CD14-positive monocyte (primary cell): ENCODE measurements around the gene ATMIN. TPM values are rescaled to one million over a fixed set of nuclear protein-coding genes. Genes with fewer than 3 reads are reported as not detected.

Experiments used
- DNase-seq, 3 donors: peaks; one replicate each; pipeline ENCODE4 v3.0.0-alpha.2; 2011 to 2022
- H2AFZ ChIP-seq: 2 replicates; pipeline ENCODE4 v1.6.0; 2012; ENCODE audit warnings: mild to moderate bottlenecking, low read depth, low read length, inconsistent platforms; ENCODE audit not compliant: insufficient read depth, poor library complexity, severe bottlenecking
- H3K27ac ChIP-seq, 2 donors: 1 replicate in 1 of 2; 2 replicates in 1 of 2; pipeline ENCODE4 v1.5.1; 2012 to 2013; ENCODE audit warnings: low read length in 2 of 2, control low read depth in 1 of 2, inconsistent platforms in 1 of 2, low read depth in 1 of 2, mild to moderate bottlenecking in 1 of 2
- H3K27me3 ChIP-seq, 2 donors: one replicate each; pipeline versions ENCODE4 v1.6.0 to v1.6.1; 2011 to 2013; ENCODE audit warnings: low read length in 2 of 2; ENCODE audit not compliant: control insufficient read depth in 2 of 2, insufficient read depth in 2 of 2
- H3K36me3 ChIP-seq, 2 donors: replicated peaks in 1 of 2; 1 replicate in 1 of 2; 2 replicates in 1 of 2; pipeline versions ENCODE4 v1.5.1 to v1.6.1; 2012 to 2013; ENCODE audit warnings: low read length in 2 of 2, control low read depth in 1 of 2, inconsistent platforms in 1 of 2, mild to moderate bottlenecking in 1 of 2; ENCODE audit not compliant: insufficient read depth in 2 of 2, control insufficient read depth in 1 of 2
- H3K4me1 ChIP-seq, 2 donors: 1 replicate in 1 of 2; 2 replicates in 1 of 2; pipeline versions ENCODE4 v1.5.1 to v1.6.1; 2012 to 2013; ENCODE audit warnings: low read length in 2 of 2, control low read depth in 1 of 2, inconsistent platforms in 1 of 2, mild to moderate bottlenecking in 1 of 2, moderate library complexity in 1 of 2; ENCODE audit not compliant: insufficient read depth in 2 of 2, control insufficient read depth in 1 of 2
- H3K4me2 ChIP-seq: replicated peaks from 2 replicates; pipeline ENCODE3; 2012; ENCODE audit warnings: low read length, moderate library complexity, mild to moderate bottlenecking; ENCODE audit not compliant: poor library complexity, severe bottlenecking; ENCODE audit errors: extremely low read depth
- H3K4me3 ChIP-seq, 3 experiments: fragments of 200-600 bp in 1 of 3; sonication (generic) in 1 of 3; replicated peaks in 1 of 3; 1 replicate in 2 of 3; 2 replicates in 1 of 3; pipeline ENCODE4 v1.5.1; 2011 to 2013; ENCODE audit warnings: low read length in 3 of 3, mild to moderate bottlenecking in 3 of 3, control low read depth in 2 of 3, low read depth in 2 of 3, inconsistent platforms in 1 of 3, moderate library complexity in 1 of 3
- H3K79me2 ChIP-seq: 2 replicates; pipeline ENCODE4 v1.6.0; 2012; ENCODE audit warnings: mild to moderate bottlenecking, control low read depth, inconsistent platforms, low read length, moderate library complexity; ENCODE audit not compliant: insufficient read depth
- H3K9ac ChIP-seq: 2 replicates; pipeline ENCODE4 v1.6.0; 2017; ENCODE audit warnings: low read length, mild to moderate bottlenecking; ENCODE audit not compliant: insufficient read depth, poor library complexity, severe bottlenecking
- H3K9me3 ChIP-seq, 2 donors: replicated peaks in 1 of 2; 1 replicate in 1 of 2; 2 replicates in 1 of 2; pipeline versions ENCODE4 v1.5.1 to v1.6.1; 2012 to 2013; ENCODE audit warnings: low read length in 2 of 2, control low read depth in 1 of 2; ENCODE audit not compliant: control insufficient read depth in 1 of 2, insufficient read depth in 1 of 2
- H4K20me1 ChIP-seq: 2 replicates; pipeline ENCODE4 v1.6.0; 2012; ENCODE audit warnings: mild to moderate bottlenecking, low read length, control low read depth, moderate library complexity; ENCODE audit not compliant: insufficient read depth
- H3K27ac Mint-ChIP-seq, 7 donors: one replicate each; pipeline ENCODE4 v1.8.0; 2020; ENCODE audit warnings: mild to moderate bottlenecking in 7 of 7, mixed read lengths in 7 of 7, moderate library complexity in 6 of 7, inconsistent platforms in 2 of 7
- H3K27me3 Mint-ChIP-seq, 3 donors: one replicate each; pipeline ENCODE4 v1.8.0; 2021 to 2022; ENCODE audit warnings: low read depth in 3 of 3, mild to moderate bottlenecking in 3 of 3, mixed read lengths in 3 of 3, moderate library complexity in 3 of 3, inconsistent platforms in 1 of 3
- H3K36me3 Mint-ChIP-seq, 2 donors: one replicate each; pipeline ENCODE4 v1.8.0; 2020; ENCODE audit warnings: mixed read lengths in 2 of 2, inconsistent platforms in 1 of 2, mild to moderate bottlenecking in 1 of 2
- H3K4me1 Mint-ChIP-seq: one replicate; pipeline ENCODE4 v1.8.0; 2020; ENCODE audit warnings: mild to moderate bottlenecking, mixed read lengths
- H3K4me3 Mint-ChIP-seq, 2 donors: one replicate each; pipeline ENCODE4 v1.8.0; 2020; ENCODE audit warnings: mild to moderate bottlenecking in 2 of 2, mixed read lengths in 2 of 2, moderate library complexity in 1 of 2
- H3K9me3 Mint-ChIP-seq, 7 donors: one replicate each; pipeline ENCODE4 v1.8.0; 2020 to 2022; ENCODE audit warnings: mixed read lengths in 7 of 7, mild to moderate bottlenecking in 6 of 7, moderate library complexity in 6 of 7, inconsistent platforms in 2 of 7
- CTCF ChIP-seq: fragments of 200-600 bp; IDR thresholded peaks from one replicate; pipeline ENCODE4 v1.8.0; 2022; ENCODE audit warnings: antibody characterized with exemption, mild to moderate bottlenecking
- WGBS: methylation state at CpG from one replicate; pipeline ENCODE4 v1.1.5; 2013; ENCODE audit warnings: missing lambda C conversion rate; ENCODE audit not compliant: insufficient coverage; 5-methylcytosine and 5-hydroxymethylcytosine counted together
- intact Hi-C, 2 donors: fragments of 100-400 bp; cut with micrococcal nuclease; formaldehyde crosslinking; loops; one replicate each; pipeline versions ENCODE4 v1.15.0 to v1.15.1; 2023
- polyA plus RNA-seq, 3 donors: library from polyadenylated mRNA; depleted of rRNA in 1 of 3; unstranded in 2 of 3; stranded (reverse) in 1 of 3; fragments of 300-500 nt in 2 of 3; fragments of >200 nt in 1 of 3; fragmentation: Illumina TruSeq in 2 of 3; gene quantifications; 1 replicate in 2 of 3; 2 replicates in 1 of 3; pipeline ENCODE4 v1.2.3, GENCODE V29; 2012 to 2021

The ATMIN gene
- polyA plus RNA-seq, 3 donors: 10.9 to 17.6 (median 13.2) TPM

DNA sequence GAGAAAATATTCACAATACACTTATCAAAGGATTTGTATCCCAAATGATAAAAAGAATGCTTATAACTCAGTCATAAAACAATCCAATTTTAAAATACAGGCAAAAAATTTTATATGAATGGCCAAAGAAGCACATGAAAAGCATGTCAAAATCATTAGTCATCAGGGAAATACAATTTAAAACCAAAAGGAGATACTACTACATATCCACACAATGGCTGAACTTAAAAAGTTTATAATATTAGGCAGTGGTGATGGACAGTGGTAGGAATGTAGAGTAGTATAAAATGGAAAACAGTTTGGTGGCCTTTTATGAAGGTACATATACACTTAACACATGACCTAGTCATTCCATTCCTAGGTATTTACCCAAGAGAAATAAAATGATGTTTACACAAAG is 41.2 kb upstream of the ATMIN start:
- Histone ChIP-seq H3K4me1 (peaks cover 6 to 20% of the 10 kb centered on the region in 2 donors), H3K4me3 (no peak overlapping the region), H4K20me1 (no peaks in the 10 kb centered on the region), H2AFZ (no peak overlapping the region), H3K79me2 (peaks cover 79% of the 10 kb centered on the region), H3K9me3 (no peaks in the 10 kb centered on the region), H3K36me3 (peaks cover 12 to 41% of the 10 kb centered on the region in 2 donors), H3K9ac (no peak overlapping the region), H3K4me2 (no peak overlapping the region), H3K27me3 (no peaks in the 10 kb centered on the region), H3K27ac (no peak overlapping the region)
- intact Hi-C loops: no loop called here
- Mint-ChIP-seq H3K27ac (no peak overlapping the region), H3K9me3 (no peaks in the 10 kb centered on the region), H3K36me3 (peaks cover 26 to 39% of the 10 kb centered on the region in 2 donors), H3K27me3 (peaks cover 0 to 1% (median 0%) of the 10 kb centered on the region in 3 donors), H3K4me1 (peaks cover 24% of the 10 kb centered on the region), H3K4me3 (no peak overlapping the region)
- TF ChIP-seq CTCF: no peak
- no peak for DNase-seq

- no peaks in the 10 kb centered on the region for H3K9me3 ChIP-seq
- no peak for DNase-seq
- H2AFZ ChIP-seq: peak overlapping the region; percentile 65
- peak overlapping the region; percentile 58 for H3K9ac ChIP-seq
- no CpG with 5 or more reads among the region's 4 CpGs for WGBS
- intact Hi-C loops: no loop called here
- Mint-ChIP-seq H3K27ac (peak overlapping the region in 5 of 7 donors; percentile 67 to 90 (median 84)), H3K27me3 (peaks cover 0 to 1% (median 0%) of the 10 kb centered on the region in 3 donors), H3K4me1 (peaks cover 24% of the 10 kb centered on the region), H3K36me3 (peaks cover 10 to 18% of the 10 kb centered on the region in 2 donors), H3K9me3 (no peaks in the 10 kb centered on the region), H3K4me3 (peak overlapping the region; percentile 77 to 97)
- TF ChIP-seq CTCF: no peak
- H3K4me3 ChIP-seq: peak overlapping the region; percentile 52 to 90 (median 81)
- H3K27me3 ChIP-seq: no peaks in the 10 kb centered on the region
- H3K27ac ChIP-seq: peak overlapping the region in 1 of 2 donors; percentile 80
- peaks cover 5 to 20% of the 10 kb centered on the region in 2 donors for H3K36me3 ChIP-seq
- H4K20me1 ChIP-seq: no peaks in the 10 kb centered on the region
- peaks cover 6 to 20% of the 10 kb centered on the region in 2 donors for H3K4me1 ChIP-seq
- peaks cover 92% of the 10 kb centered on the region for H3K79me2 ChIP-seq
- H3K4me2 ChIP-seq: peak overlapping the region; percentile 85
Observed at GRCh38 chr16:80996688-80997138, 38.9 kb upstream of the ATMIN start.
